Stimulated activated CD4-positive, alpha-beta T cell treated with anti-CD3 and anti-CD28 coated beads, Interleukin-15, amount 100 ng/mL, for 1 hour (primary cell): Measurements from ENCODE around the gene C16orf82.

ENCODE experiments used
- DNase-seq, 2 donors: peaks; one replicate each; pipeline ENCODE4 v3.0.0-alpha.2; 2020; ENCODE audit warnings: low read depth in 1 of 2, low spot score in 1 of 2

C16orf82 gene

DNA sequence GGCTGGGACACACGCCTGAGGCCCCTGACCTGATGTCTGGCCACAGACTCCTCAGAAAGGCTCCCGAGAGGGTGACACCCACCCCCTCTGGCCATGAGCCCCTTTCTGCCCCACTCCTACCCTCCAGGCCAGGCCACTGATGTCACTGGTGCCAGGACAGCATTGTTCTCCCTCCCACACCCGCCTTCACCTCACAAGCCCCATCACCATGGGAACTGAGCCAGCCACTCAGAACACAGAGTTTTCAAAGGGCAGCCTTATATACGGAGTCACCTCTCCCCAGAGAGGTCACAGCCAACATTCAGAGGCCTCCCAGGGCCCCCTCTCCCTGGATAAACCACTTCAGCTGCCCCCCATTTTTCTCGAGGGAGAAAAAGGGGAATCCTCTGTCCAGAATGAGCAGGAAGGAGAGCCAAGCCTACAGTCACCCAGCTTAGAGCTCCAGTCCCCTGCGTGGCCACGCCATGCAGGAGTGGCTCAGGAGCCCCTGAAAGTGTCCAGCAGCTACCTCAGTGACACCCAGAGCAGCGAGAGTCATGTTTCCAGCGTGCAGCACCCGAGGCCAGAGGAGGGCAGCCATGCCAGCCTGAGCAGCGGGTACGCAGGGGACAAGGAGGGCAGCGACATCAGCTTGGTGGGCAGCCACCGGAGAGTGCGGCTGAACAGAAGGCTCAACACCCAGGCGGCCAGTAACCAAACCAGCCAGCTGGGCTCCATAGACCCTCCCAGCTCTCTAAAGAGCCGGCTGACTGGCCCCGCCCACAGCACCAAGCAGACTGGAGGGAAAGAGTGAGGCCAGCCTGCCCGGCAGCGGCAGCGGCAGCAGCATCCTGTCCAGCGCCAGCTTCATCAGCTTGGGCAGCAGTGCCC, at the start of gene C16orf82:
TSS of gene C16orf82 (plus strand) at position 260 of the 870 bp plus-strand sequence.
- DNase-seq: no peak

DNA sequence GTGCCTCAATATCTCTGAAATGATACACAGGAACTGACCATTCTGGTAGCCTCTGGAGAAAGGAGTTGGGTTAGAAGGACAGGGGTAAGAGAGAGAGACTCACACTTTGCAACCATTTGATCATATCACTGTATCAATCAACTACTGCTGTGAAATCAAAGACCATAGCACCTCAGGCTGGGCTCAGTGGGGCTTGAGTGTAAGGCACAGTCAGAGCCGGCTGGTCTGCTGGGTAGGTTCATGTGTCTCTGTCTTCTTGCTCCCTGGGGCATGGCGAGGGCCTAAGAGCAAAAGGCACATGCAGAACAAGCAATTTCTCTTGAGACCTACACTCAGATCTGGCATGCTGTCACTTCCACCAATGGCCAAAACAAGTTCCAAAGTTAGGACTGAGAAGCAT, 46.7 kb upstream of the C16orf82 start:
- no peak for DNase-seq

DNA sequence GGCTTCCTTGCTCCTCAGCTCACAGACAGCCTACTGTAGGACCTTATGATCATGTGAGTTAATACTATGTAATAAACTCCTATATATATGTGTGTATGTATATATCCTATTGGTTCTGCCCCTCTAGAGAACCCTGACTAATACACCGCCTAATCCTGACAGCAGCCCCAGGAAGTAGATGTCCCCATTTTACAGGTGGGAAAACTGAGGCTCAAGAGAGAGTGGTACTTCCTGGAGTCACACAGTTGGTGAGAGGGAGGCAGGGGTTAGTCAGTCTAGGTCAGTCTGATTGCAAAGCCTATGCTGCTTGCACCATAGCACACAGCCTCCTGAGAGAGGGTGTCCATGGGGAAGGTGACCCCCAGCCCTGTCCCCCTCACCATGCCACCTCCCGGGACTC, 42.7 kb upstream of the C16orf82 start:
- no peak for DNase-seq

DNA sequence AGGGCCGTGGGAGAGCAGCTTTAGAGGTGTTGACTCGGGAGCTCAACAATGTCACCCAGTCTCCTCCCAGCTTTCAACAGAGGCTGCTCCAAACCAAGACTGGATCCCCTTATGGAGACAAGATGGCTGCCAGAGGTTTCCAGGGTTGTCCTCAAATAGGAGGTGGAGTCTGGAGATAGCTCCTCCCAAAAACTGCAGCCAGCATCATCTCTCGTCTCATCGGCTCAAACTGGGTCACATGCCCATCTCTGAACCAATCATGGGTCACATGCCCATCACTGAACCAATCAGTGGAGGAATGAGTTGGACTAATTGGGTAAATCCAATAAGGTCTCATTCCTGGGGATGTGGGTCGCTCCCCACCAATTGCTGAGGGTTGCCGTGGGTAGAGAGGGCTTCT, 41.1 kb upstream of the C16orf82 start:
- no peak for DNase-seq

DNA sequence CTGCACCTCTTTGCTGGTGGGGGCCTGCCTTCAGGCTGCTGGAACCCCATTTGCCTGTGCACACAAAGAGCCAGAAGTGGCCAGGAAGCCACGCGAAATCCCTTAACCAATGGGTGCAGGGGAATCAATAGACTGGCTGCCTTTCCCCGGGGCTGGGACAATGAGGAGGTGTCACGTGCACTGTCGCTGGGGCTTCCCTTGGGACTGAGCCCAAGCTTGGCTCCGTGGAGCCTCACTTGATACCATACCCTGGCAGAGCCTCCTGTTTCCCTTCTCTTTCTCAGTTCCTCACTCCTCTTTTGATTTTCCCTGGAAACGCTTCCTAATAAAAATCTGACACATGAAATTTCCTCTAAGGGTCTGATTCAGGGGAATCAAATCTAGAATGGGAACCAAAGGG, 38.8 kb upstream of the C16orf82 start:
- DNase-seq: no peak

DNA sequence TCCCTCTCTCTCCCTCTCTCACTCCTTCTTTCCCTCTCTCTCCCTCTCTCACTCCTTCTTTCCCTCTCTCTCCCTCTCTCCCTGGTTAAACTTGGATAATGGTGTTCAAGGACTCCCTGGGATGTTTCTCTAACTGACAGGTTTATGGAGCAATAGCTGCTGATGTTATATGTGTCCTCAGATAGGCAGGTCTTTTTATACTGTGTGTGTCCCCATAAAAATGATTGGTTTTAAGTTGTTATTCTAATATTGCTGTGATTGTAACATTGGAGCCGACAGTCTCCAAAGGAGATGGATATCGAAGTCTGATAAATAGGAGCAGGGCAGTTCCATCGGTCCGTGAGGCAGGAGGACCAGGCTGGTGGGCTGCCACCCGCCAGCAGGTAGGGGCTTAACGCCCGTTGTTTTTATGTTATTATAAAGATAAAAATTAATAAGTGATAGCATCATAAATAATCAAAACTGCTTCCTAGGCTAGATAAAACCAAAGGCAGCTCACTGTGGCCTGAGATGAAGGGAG, 38.1 kb upstream of the C16orf82 start:
- DNase-seq: no peak

DNA sequence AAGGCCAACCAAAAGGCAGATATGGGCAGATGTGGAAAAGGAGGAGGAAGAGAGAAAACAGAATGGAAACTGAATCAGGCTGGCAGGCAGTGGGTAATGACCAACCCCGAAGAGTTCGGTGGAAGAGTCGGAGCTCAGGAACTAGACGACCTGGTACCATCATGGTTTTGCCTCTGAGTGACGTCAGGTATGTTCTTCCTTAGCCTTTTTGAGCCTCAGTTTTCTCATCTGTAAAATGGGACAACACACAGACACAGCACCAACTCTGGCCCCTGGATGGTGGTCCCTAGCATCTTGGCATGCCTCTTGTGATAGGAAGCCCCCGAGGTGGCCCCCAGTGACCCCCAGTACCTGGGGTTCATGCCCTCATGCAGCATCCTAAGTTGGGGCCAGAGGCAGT, 37.2 kb upstream of the C16orf82 start:
- DNase-seq: no peak

DNA sequence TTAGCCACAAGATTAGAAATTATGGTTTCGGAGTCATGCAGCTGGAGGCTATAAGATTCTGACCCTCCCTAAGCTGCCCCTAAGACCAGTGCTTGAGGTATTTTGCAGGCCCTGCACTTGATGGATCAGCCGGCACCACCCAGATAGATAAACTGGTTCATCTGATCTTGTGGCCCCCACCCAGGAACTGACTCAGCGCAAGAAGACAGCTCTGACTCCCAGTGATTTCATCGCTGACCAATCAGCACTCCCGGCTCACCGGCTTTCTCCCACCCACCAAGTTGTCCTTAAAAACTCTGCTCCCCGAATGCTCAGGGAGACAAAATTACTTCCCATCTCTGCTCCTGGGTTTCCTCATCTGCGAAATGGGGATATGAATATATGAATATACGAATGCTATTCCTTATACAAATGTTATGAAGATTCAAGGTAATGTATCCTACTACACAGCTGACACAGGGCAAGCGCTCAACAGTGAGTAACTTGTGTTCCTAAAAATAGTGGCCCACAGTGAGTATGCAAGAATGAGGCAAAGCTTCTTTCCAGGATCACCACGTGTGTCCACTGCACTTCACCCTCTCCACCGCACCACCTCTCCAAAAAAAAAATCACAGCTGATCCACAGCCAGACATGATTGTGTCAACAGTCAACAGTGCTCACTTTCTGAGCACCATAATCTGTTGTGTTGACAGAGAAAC, 33.3 kb upstream of the C16orf82 start:
- no peak for DNase-seq

DNA sequence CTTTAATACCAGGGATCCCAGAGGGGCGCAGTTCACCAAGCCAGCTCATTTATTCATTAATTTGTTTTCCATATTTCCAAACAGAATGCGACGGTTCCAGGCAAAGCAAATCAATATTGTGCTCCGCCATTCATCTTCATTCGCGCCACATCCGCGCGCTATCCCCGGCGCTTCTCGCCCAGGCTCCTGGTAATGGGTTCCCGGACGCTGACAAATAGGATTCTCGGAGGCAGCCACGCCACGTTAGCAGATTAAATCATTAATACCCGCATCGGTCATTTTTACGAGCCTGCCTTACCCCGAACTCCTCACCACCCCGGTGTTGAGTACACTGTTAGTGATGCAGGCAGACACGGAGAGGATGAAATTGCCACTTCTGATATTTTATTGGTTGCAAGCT, 26.0 kb upstream of the C16orf82 start:
- no peak for DNase-seq

DNA sequence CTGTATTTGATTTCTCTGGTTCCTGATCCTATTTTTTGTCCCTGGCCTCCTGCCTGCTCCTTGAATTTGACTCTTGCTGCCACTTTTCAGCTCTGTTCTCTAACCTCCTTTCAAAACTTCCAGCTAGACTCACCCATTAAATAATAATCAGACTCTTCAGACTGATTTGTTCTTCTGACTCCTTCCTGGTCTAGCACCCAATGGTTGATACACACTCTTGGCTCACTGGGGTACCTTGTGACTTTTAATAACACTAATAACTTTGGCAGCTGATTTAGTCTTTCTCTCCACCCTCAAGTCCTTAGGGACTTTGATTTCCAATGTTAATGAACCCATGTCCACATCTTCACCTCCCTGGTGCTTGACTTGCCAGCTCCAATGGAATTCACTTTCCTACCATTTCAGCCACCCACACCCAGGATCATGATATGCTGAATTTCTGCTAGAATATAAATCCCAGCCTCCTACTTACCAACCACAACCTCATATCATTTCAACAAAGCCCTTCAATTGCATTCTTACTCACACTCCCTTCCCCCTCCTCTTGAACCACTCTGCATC, 19.7 kb upstream of the C16orf82 start:
- DNase-seq: no peak

DNA sequence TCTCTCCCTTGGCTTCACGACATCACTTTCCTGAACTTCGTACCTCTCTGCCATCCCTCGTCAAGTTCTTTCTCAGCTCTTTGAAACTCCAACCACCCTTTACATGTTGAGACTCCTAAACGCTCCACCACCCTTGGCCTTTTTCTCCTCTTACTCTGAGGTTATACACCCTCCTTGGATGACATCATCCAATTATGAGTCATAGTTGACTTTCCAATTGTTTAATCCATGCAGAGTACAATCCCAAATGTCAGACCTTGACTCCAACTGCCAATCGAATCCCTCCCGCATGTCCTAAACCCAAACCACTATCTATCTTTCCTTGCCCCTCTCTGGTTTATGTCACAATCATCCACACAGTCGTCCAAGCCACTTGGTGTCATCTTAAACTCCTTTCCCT, 18.4 kb upstream of the C16orf82 start:
- no peak for DNase-seq

DNA sequence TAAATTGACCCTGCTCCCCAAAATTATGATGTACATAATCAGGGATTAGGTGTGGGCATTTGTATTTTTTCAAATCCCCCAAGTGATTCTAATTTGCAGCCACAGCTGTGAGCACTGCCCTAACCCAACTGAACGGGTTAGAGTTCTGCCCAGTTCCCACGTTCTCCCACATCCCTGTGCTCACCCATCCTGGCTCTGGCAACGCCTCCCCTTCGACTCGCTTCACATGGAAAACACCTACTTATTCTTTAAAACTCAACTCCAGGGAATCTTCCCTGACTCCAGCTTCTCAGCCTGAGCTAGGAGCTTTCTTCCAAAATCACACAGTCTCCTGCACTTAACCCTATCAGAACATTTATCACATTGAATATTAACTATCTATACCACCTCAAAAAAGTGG, 17.6 kb upstream of the C16orf82 start:
- no peak for DNase-seq

DNA sequence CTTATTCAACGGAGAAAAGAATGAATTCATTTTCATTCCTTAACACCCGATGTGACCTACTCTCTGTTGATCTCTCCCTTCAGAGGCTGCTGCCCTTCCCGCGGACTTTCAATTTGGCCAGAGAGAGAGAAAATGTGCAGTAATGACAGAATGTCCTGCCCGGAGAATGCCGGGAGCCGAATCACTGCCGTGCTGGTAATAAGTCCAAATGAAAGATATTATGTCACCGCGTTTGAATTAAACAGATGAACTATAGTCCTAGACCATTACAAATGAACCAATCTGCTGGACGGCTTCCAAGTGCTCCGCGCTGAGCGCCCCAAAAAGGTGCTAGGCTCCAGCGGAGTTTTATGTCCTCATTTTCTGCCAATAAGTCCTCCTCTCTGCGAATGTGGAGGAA, 14.7 kb upstream of the C16orf82 start:
- no peak for DNase-seq

DNA sequence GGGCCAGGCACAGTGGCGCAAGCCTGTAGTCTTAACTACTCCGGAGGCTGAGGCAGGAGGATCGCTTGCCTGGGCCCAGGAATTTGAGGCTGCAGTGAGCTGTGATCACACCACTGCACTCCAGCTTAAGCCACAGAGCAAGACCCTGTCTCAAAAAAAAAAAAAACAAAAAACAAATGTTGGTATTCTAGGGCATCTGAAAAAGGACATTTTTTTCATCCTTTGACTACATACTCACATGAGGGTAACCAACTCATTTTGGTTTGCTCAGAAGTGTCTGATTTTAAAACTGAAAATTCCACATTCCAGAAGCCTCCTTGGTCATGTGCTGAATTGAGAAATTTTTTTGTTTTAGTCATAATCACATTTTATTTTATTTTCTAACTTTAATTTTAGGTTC, 12.7 kb upstream of the C16orf82 start:
- DNase-seq: no peak

DNA sequence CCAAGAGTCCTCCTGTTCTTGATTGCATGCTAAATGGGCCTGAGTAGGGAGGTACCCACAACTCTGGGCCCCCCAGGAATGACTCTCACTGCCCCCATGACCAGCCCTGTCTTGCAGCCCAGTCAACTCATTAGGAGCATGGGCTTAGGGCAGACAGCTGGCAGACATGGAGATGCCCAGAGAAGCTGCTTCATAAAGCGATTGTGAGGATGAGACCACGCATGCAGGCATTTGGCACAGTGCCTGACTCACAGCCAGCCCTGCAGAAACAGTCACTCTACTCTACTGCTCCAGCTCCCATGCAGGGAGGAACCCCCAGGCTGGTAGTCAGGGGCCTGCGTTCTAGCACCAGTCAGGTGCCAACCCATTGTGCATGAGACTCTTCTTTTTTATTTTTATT, 8.4 kb upstream of the C16orf82 start:
- no peak for DNase-seq

DNA sequence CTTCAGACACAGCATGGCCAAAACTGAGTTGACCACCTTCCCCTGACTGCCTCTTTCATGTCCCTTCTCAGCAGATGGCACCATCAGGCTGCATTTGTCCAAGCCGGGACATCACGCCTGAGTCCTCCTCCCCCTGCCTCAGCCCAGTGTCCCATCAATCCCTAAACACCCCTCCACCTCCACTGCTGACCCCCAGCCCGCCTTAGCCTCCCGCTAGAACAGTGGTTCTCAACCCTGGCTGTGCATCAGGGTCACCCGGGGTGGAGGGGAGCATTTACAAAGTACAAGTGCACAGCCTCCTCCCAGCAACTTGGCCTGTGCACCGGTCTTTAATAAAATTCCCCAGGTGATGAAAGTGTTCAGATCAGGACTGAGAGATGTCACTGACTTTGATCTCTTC, 4.0 kb downstream of the C16orf82 start:
- DNase-seq: no peak

DNA sequence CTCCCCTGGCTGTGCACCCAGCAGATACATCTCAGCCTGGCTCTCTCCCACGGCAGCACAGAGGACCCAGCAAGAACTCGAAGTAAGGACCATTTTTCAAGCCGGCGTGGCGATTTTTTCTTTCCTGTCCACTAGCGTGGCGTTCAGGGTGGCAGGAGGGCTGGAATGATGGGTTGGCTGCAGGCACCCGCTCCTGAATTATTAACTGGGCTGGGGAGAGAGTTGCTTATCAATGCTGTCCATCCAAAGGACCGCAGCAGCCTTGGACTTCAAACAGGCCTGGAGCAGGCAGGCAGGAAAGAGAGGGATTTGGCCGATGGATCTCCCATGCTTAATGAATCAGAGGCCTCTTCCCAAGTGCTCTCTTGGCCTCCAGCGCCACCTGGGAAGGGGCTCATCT, 7.0 kb downstream of the C16orf82 start:
- DNase-seq: no peak

DNA sequence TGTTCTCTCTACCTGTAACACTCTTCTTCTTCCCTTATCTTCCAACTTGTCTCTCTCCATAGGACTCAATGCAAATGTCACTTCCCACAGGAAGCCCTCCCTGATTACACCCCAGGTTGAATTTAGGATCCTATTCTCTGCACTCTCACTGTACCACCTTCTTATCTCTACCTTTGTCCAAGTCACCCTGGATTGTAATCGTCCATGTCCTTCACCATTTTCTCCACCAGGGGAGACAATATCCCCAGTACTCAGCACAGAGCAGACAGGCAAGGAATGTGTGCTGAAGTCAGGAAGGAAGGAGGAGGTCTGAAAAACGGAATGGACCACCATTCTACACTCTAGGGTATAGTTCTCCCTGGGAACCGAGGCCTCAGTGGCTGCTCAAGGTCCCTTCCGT, 14.2 kb downstream of the C16orf82 start:
- DNase-seq: no peak

DNA sequence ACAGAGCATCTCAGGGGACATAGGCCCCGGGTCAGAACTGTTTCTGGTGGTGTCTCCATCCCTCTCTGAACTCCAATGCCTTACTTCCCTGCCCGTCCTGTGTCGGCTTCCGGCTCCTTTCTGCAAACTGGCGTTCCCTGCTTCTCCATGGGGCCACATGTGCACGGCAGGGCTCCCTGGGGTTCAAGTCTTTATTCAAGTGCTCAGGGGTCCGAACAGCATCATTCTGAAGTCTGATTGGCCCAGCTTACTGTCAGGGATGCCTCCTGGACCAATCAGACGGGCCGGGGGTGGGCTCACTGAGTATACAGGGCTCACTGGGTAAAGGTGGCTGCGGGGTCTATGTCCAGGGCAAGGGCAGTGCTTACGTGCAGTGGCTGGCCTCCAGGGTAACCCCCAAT, 17.1 kb downstream of the C16orf82 start:
- no peak for DNase-seq

DNA sequence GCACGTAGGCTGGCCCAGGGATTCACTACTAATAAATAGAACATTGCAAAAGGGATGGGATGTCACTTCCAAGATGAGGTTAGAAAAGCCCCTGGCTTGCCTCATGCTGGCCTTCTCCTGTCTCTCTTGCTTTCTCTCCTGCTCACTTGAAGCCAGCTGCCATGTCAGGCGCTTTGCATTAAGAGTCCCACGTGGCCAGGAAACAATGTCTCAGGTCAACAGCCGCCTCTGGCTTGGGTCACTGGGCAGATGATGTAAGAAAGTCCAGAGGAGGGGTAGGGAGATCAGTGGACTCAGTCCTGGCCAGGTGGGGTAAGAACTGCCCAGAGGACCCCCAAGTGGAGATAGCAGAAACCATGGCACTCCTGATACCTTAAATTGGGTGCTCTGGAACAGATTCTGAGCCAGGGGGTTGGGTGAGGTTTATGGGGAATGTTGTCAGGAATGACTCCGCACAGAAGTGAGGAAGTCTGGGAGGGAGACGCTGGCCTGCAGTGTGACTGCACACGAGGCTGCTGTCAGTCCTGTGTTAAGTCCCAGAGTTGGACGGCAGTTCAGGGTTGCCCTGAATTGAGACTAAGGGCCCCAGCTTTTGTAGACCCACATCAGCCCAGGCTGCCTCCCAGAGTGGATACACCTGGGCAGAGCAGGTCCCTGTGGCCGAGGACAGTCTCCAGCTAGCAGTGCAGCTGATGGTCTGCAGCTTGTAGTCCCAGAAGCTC, 17.7 kb downstream of the C16orf82 start:
- DNase-seq: no peak

DNA sequence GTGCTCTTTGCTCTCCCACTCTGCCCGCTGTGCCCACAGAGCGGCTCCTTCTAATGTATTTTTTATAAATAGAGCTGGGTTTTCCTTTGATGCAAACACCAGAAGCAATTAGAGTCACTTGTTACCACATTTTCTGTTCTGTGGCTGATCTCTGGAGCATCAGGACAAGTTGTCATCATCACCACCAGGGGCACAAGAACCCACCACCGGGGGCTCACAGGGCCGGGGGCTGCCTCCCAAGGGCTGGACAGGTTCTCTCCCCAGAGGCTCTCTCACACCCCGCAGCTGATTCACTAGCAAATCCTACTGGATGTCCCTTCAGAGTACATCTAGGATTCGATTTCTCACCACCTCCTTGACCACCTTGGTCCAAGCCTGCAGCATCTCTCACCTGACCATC, 18.5 kb downstream of the C16orf82 start:
- no peak for DNase-seq
